Astrocyte (in vitro differentiated cells and primary cell): ENCODE measurements around the gene NKIRAS2.

Experiments
- EZH2 ChIP-seq: IDR thresholded peaks from 2 replicates; pipeline ENCODE4 v1.6.1; 2012; ENCODE audit warnings: mild to moderate bottlenecking, low read length, inconsistent platforms; ENCODE audit not compliant: insufficient read depth
- TF ChIP-seq, protein P1 (sequence below): IDR thresholded peaks from 2 replicates; pipeline ENCODE4 v1.5.1; 2011; ENCODE audit warnings: low read depth, mild to moderate bottlenecking, inconsistent platforms, low read length, moderate library complexity; ENCODE audit not compliant: insufficient read depth

DNA sequence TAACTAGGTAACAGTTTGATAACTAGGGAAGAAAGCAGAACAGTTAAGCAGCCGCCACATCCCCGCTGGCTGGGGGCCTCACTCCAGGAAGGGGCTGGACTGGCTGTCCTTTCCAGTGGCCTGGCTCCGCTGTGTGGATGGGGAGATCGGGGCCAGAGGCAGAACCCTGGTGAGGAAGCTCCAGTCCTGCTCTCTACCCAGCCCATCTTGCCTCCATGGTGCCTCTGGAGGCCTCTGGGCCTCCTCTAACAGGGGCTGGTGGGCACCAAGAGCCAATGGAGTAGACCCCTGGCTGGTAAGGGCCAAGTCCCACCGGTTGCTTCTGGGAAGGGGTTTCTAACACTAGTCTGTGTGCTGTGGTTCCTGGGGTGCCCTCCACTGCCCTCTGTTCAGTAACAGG, 45.2 kb upstream of the NKIRAS2 start:
- TF ChIP-seq, protein P1, sequence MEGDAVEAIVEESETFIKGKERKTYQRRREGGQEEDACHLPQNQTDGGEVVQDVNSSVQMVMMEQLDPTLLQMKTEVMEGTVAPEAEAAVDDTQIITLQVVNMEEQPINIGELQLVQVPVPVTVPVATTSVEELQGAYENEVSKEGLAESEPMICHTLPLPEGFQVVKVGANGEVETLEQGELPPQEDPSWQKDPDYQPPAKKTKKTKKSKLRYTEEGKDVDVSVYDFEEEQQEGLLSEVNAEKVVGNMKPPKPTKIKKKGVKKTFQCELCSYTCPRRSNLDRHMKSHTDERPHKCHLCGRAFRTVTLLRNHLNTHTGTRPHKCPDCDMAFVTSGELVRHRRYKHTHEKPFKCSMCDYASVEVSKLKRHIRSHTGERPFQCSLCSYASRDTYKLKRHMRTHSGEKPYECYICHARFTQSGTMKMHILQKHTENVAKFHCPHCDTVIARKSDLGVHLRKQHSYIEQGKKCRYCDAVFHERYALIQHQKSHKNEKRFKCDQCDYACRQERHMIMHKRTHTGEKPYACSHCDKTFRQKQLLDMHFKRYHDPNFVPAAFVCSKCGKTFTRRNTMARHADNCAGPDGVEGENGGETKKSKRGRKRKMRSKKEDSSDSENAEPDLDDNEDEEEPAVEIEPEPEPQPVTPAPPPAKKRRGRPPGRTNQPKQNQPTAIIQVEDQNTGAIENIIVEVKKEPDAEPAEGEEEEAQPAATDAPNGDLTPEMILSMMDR = no peak
- TF ChIP-seq EZH2 = no peak
